GM23248 (cell line): Measurements from ENCODE around the gene VN1R5. TPM values are rescaled to one million over a fixed set of nuclear protein-coding genes. Genes with fewer than 3 reads are reported as not detected.
"Not testable (repeated sequence)": the region's sequence is repeated elsewhere in the genome, so short reads cannot be mapped to it uniquely, and the experiment has no call there.

Experiments used
- DNase-seq: peaks from one replicate; pipeline ENCODE4 v3.0.0-alpha.2; 2015
- H2AFZ ChIP-seq: fragments of 200-600 bp; sonication (generic); 2 replicates; pipeline ENCODE4 v1.6.1; 2016; ENCODE audit warnings: antibody characterized with exemption
- H3F3A ChIP-seq: fragments of 200-600 bp; sonication (generic); 2 replicates; pipeline ENCODE4 v1.6.1; 2016; ENCODE audit warnings: mild to moderate bottlenecking, antibody characterized with exemption, mixed run types; ENCODE audit not compliant: insufficient read depth
- H3K27ac ChIP-seq: fragments of 200-600 bp; sonication (generic); 2 replicates; pipeline ENCODE4 v1.5.1; 2016; ENCODE audit warnings: mild to moderate bottlenecking
- H3K27me3 ChIP-seq: fragments of 200-600 bp; sonication (generic); replicated peaks from 2 replicates; pipeline ENCODE4 v1.6.1; 2016; ENCODE audit warnings: mild to moderate bottlenecking; ENCODE audit not compliant: insufficient read depth
- H3K36me3 ChIP-seq: fragments of 200-600 bp; sonication (generic); 2 replicates; pipeline ENCODE4 v1.6.1; 2016; ENCODE audit warnings: low read depth, mild to moderate bottlenecking
- H3K4me1 ChIP-seq: fragments of 200-600 bp; sonication (generic); 2 replicates; pipeline ENCODE4 v1.6.1; 2016; ENCODE audit warnings: mild to moderate bottlenecking; ENCODE audit not compliant: insufficient read depth
- H3K4me2 ChIP-seq: fragments of 200-600 bp; sonication (generic); one replicate; pipeline ENCODE4 v1.6.1; 2016; ENCODE audit warnings: mild to moderate bottlenecking; ENCODE audit not compliant: unreplicated experiment
- H3K4me3 ChIP-seq: fragments of 200-600 bp; sonication (generic); 2 replicates; pipeline ENCODE4 v1.5.1; 2016; ENCODE audit warnings: mild to moderate bottlenecking
- H3K79me2 ChIP-seq: fragments of 200-600 bp; sonication (generic); 2 replicates; pipeline ENCODE4 v1.6.1; 2016; ENCODE audit warnings: mild to moderate bottlenecking; ENCODE audit not compliant: insufficient read depth
- H3K9ac ChIP-seq: fragments of 200-600 bp; sonication (generic); 2 replicates; pipeline ENCODE4 v1.6.1; 2016; ENCODE audit warnings: mild to moderate bottlenecking
- H3K9me2 ChIP-seq: fragments of 200-600 bp; sonication (generic); 2 replicates; pipeline ENCODE4 v1.6.1; 2016; ENCODE audit warnings: mixed run types, mild to moderate bottlenecking, moderate library complexity; ENCODE audit not compliant: insufficient read depth
- H3K9me3 ChIP-seq: fragments of 200-600 bp; sonication (generic); one replicate; pipeline ENCODE4 v1.6.1; 2017; ENCODE audit warnings: low read depth
- H4K20me1 ChIP-seq: fragments of 200-600 bp; sonication (generic); 2 replicates; pipeline ENCODE4 v1.6.0; 2016; ENCODE audit not compliant: insufficient read depth
- EZH2 ChIP-seq: fragments of 200-600 bp; sonication (generic); IDR thresholded peaks from 2 replicates; pipeline ENCODE4 v1.6.1; 2018; ENCODE audit warnings: antibody characterized with exemption, mild to moderate bottlenecking; ENCODE audit not compliant: insufficient read depth, poor library complexity, severe bottlenecking
- EZH2phosphoT487 ChIP-seq: fragments of 200-600 bp; sonication (generic); IDR thresholded peaks from 2 replicates; pipeline ENCODE4 v1.6.1; 2018; ENCODE audit warnings: antibody characterized with exemption, moderate library complexity, mild to moderate bottlenecking, low read depth; ENCODE audit not compliant: insufficient read depth
- WGBS, 2 experiments: methylation state at CpG; one replicate each; pipeline ENCODE4 v1.1.6; 2015 to 2017; ENCODE audit warnings: low lambda C conversion rate in 2 of 2, low coverage in 1 of 2; ENCODE audit errors: missing lambda C conversion rate in 2 of 2; 5-methylcytosine and 5-hydroxymethylcytosine counted together
- in situ Hi-C: fragments of 300-500 bp; cut with MboI; formaldehyde crosslinking; loops from 2 replicates; pipeline ENCODE4 v1.15.0; 2020
- polyA plus RNA-seq: library from polyadenylated mRNA; unstranded; fragments of >200 nt; fragmentation: Nextera tagmentation; extraction: Ambion mirVana; gene quantifications from 2 replicates; pipeline ENCODE4 v1.2.1, GENCODE V29; 2016
- total RNA-seq: library from RNA; depleted of rRNA; stranded (reverse); fragments of >200 nt; shearing (Covaris generic); gene quantifications from 2 replicates; pipeline ENCODE4 v1.2.3, GENCODE V29; 2014

VN1R5 gene
- total and polyA plus RNA-seq, 2 experiments from 2014 or later = not detected

DNA sequence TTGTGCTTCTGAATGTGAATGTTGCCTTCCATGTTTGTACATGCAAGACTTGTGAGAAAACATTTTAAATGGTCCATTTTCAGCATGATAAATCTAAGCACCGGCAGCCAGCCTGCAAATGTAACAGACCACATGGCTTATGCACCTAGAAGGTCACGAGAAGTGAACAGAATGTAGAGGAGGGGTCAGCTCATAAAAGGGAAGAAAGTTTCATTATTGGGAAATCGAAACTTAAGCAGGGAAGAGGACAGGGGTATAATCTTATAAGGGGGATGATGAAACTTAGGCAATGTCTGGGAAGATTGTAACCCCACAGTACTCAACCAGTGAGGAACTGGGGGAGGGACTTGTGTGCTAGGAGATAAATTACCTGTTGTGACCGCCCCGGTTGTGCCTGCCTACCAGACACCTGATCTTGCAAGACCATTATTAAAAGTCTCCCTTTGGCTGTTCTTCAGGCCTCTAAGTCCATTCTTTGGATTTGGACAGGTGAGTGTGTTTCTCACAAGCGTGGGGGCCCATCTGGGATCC lies 37.7 kb upstream of the VN1R5 start:
- Histone ChIP-seq H3K9ac (no peak overlapping the region), H3F3A (no peaks in the 10 kb centered on the region), H3K79me2 (no peaks in the 10 kb centered on the region), H3K9me2 (no peaks in the 10 kb centered on the region), H3K9me3 (no peaks in the 10 kb centered on the region), H3K27me3 (no peaks in the 10 kb centered on the region), H2AFZ (no peak overlapping the region), H3K4me3 (no peak overlapping the region), H3K4me2 (no peak overlapping the region), H3K27ac (no peak overlapping the region), H3K4me1 (no peaks in the 10 kb centered on the region), H3K36me3 (no peaks in the 10 kb centered on the region), H4K20me1 (no peaks in the 10 kb centered on the region)
- no peak for TF ChIP-seq EZH2phosphoT487
- no peak for TF ChIP-seq EZH2
- 40 to 41% methylated on average over 6 of the region's 6 CpGs for WGBS, 2 experiments
- DNase-seq = no peak
- in situ Hi-C loops = no loop called here

DNA sequence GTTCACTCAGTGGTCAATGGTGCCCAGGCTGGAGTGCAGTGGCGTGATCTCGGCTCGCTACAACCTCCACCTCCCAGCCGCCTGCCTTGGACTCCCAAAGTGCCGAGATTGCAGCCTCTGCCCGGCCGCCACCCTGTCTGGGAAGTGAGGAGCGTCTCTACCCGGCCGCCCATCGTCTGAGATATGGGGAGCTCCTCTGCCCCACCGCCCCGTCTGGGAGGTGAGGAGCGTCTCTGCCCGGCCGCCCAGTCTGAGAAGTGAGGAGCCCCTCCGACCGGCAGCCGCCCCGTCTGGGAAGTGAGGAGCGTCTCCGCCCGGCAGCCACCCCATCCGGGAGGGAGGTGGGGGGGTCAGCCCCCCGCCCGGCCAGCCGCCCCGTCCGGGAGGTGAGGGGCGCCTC lies 35.6 kb upstream of the VN1R5 start:
- H3K4me2 ChIP-seq, H3K36me3 ChIP-seq, H3K9me3 ChIP-seq, DNase-seq, H3K27ac ChIP-seq, H3K4me1 ChIP-seq, in situ Hi-C loops, H3K27me3 ChIP-seq, H3K79me2 ChIP-seq, H3K9me2 ChIP-seq, H2AFZ ChIP-seq, H4K20me1 ChIP-seq, H3F3A ChIP-seq, H3K9ac ChIP-seq, H3K4me3 ChIP-seq: not testable (repeated sequence)
- WGBS, 2 experiments = 80 to 84% methylated on average over 3 to 30 of the region's 30 CpGs

DNA sequence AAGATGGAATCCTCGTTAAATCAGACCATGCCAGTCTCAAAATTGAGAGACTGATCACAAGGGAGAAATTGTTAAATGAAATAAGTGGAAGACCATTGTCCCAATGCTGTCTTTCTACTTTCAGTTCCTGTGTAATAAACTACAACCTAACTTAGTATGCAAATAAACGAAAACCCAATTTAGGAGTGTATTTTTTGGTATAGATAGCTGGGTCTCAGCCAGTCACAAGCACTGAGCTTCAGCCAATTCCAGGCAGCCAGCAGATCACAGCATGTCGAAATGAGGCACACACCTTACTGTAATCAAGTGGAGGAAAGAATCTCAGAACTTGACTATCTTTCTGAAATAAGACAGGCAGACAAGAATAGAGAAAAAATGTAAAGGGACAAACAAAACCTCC lies 33.0 kb upstream of the VN1R5 start:
- H3K9ac ChIP-seq = no peak overlapping the region
- no peaks in the 10 kb centered on the region for H3K9me2 ChIP-seq
- H3K4me1 ChIP-seq = no peaks in the 10 kb centered on the region
- in situ Hi-C loops = no loop called here
- no peaks in the 10 kb centered on the region for H3F3A ChIP-seq
- H2AFZ ChIP-seq = no peak overlapping the region
- H3K36me3 ChIP-seq = no peaks in the 10 kb centered on the region
- H3K4me3 ChIP-seq = no peak overlapping the region
- H3K4me2 ChIP-seq = no peak overlapping the region
- no peak overlapping the region for H3K27ac ChIP-seq
- WGBS, 2 experiments = 5 to 9% methylated on average over 3 of the region's 3 CpGs
- no peaks in the 10 kb centered on the region for H3K27me3 ChIP-seq
- no peak for TF ChIP-seq EZH2phosphoT487
- no peak for DNase-seq
- H4K20me1 ChIP-seq = no peaks in the 10 kb centered on the region
- H3K79me2 ChIP-seq = no peaks in the 10 kb centered on the region
- no peaks in the 10 kb centered on the region for H3K9me3 ChIP-seq

DNA sequence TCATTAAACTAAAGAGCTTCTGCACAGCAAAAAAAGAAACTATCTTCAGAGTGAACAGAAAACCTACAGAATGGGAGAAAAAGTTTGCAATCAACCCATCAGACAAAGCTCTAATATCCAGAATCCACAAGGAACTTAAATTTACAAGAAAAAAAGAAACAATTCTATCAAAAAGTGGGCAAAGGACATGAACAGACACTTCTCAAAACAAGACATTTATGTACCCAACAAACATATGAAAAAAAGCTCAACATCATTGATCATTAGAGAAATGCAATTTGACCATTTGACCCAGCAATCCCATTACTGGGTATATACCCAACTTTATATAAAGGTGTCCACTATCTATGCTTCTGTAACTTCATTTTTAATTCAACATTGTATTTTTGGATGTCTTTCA lies 31.1 kb upstream of the VN1R5 start:
- no peaks in the 10 kb centered on the region for H3K9me2 ChIP-seq
- H4K20me1 ChIP-seq = no peaks in the 10 kb centered on the region
- H3K9me3 ChIP-seq = no peaks in the 10 kb centered on the region
- in situ Hi-C loops = no loop called here
- no peak overlapping the region for H3K4me3 ChIP-seq
- no peaks in the 10 kb centered on the region for H3K79me2 ChIP-seq
- H3F3A ChIP-seq = no peaks in the 10 kb centered on the region
- H3K4me2 ChIP-seq = no peak overlapping the region
- no peaks in the 10 kb centered on the region for H3K36me3 ChIP-seq
- TF ChIP-seq EZH2phosphoT487 = no peak
- TF ChIP-seq EZH2 = no peak
- H2AFZ ChIP-seq = no peak overlapping the region
- H3K9ac ChIP-seq = no peak overlapping the region
- no peak for DNase-seq
- H3K27ac ChIP-seq = no peak overlapping the region
- H3K4me1 ChIP-seq = no peaks in the 10 kb centered on the region
- H3K27me3 ChIP-seq = no peaks in the 10 kb centered on the region

DNA sequence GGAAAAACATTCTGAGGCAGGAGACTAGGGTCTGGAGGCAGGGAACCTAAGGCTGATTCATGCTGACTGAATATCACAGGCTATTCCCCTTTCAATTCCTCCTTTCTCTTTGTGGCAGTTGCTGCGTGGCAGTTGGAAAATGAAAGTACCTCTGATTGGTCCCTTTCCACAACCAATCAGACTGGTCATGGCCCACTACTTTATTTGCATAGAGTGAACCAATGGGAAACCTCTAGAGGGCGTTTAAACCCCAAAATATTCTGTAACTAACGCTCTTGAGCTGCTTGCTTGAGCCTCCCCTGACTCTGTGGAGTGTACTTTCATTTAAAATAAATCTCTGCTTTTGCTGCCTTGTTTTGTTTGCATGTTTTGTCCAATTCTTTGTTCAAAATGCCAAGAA lies 27.7 kb upstream of the VN1R5 start:
- Histone ChIP-seq H2AFZ (no peak overlapping the region), H3K4me2 (no peak overlapping the region), H3K79me2 (no peaks in the 10 kb centered on the region), H4K20me1 (no peaks in the 10 kb centered on the region), H3K4me1 (no peaks in the 10 kb centered on the region), H3K9ac (no peak overlapping the region), H3K4me3 (no peak overlapping the region), H3K9me2 (no peaks in the 10 kb centered on the region), H3K27ac (no peak overlapping the region), H3F3A (no peaks in the 10 kb centered on the region), H3K27me3 (no peaks in the 10 kb centered on the region), H3K9me3 (no peaks in the 10 kb centered on the region), H3K36me3 (no peaks in the 10 kb centered on the region)
- in situ Hi-C loops = no loop called here
- DNase-seq = peak; percentile 9
- no peak for TF ChIP-seq EZH2phosphoT487
- no peak for TF ChIP-seq EZH2
- WGBS, 2 experiments = 31 to 39% methylated on average over 3 of the region's 3 CpGs
